ENCODE measurements around the gene AQR.
"Not testable (repeated sequence)": the region's sequence is repeated elsewhere in the genome, so short reads cannot be mapped to it uniquely, and the experiment has no call there.

DNA sequence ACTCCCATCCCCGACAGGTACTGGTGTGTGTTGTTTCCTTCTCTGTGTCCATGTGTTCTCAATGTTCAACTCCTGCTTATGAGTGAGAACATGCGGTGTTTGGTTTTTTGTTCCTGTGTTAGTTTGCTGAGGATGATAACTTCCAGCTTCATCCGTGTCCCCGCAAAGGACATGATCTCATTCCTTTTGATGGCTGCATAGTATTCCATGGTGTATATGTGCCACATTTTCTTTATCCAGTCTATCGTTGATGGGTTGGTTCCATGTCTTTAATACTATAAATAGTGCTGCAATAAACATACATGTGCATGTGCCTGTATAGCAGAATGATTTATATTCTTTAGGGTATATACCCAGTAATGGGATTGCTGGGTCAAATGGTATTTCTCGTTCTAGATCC lies 41.2 kb downstream of the AQR start:
- TF ChIP-seq, protein P1, sequence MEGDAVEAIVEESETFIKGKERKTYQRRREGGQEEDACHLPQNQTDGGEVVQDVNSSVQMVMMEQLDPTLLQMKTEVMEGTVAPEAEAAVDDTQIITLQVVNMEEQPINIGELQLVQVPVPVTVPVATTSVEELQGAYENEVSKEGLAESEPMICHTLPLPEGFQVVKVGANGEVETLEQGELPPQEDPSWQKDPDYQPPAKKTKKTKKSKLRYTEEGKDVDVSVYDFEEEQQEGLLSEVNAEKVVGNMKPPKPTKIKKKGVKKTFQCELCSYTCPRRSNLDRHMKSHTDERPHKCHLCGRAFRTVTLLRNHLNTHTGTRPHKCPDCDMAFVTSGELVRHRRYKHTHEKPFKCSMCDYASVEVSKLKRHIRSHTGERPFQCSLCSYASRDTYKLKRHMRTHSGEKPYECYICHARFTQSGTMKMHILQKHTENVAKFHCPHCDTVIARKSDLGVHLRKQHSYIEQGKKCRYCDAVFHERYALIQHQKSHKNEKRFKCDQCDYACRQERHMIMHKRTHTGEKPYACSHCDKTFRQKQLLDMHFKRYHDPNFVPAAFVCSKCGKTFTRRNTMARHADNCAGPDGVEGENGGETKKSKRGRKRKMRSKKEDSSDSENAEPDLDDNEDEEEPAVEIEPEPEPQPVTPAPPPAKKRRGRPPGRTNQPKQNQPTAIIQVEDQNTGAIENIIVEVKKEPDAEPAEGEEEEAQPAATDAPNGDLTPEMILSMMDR (IDR thresholded peaks at IDR 0.05) = not testable (repeated sequence)
- TF ChIP-seq POLR2A (IDR thresholded peaks at IDR 0.05) = not testable (repeated sequence)

Data from esophagus squamous epithelium (tissue), 4 donors.